Measurements from ENCODE around the gene DDX10. TPM values are rescaled to one million over a fixed set of nuclear protein-coding genes. Genes with fewer than 3 reads are reported as not detected.
"Not testable (repeated sequence)": the region's sequence is repeated elsewhere in the genome, so short reads cannot be mapped to it uniquely, and the experiment has no call there.

Gene DDX10
- total RNA-seq, 1 donor from 2014 or later, result 32.2 TPM

GRCh38 chr11:108647701-108648527 is 17.0 kb upstream of the DDX10 start:
- no peak overlapping the region for H3K9ac ChIP-seq (ENCODE audit: low read length)
- peaks cover 11% of the 10 kb centered on the region for H3K4me1 Mint-ChIP-seq (ENCODE audit: low read depth, unreplicated experiment)
- H3K27ac ChIP-seq (ENCODE audit: low read depth, low read length), result no peak overlapping the region
- no peaks in the 10 kb centered on the region for H3K27me3 Mint-ChIP-seq (ENCODE audit: low read depth, unreplicated experiment)
- H3K9me3 Mint-ChIP-seq (ENCODE audit: unreplicated experiment), result no peaks in the 10 kb centered on the region
- DNase-seq (ENCODE audit: low read depth) (peak; percentile 57), FAIRE-seq (peak; percentile 94)
- TF ChIP-seq EZH2 (IDR thresholded peaks at IDR 0.05; ENCODE audit: insufficient read depth, low read length), result no peak
- TF ChIP-seq CTCF (IDR thresholded peaks at IDR 0.05; ENCODE audit: insufficient read depth, low read depth, low read length), result peak; percentile 90
- H3K4me3 ChIP-seq (ENCODE audit: insufficient read depth, low read depth, low read length), result no peak overlapping the region
- no peak overlapping the region for H3K4me3 Mint-ChIP-seq (ENCODE audit: unreplicated experiment)
- H2AFZ ChIP-seq (ENCODE audit: low read depth, low read length), result peak overlapping the region; percentile 37
- H3K36me3 ChIP-seq (ENCODE audit: insufficient read depth, low read length), result no peaks in the 10 kb centered on the region
- no peak overlapping the region for H3K4me2 ChIP-seq (ENCODE audit: low read length)
- H3K27me3 ChIP-seq (ENCODE audit: insufficient read depth, low read length), result no peaks in the 10 kb centered on the region
- H3K36me3 Mint-ChIP-seq (ENCODE audit: low read depth, unreplicated experiment), result no peaks in the 10 kb centered on the region
- no peaks in the 10 kb centered on the region for H3K79me2 ChIP-seq (ENCODE audit: insufficient read depth, low read length)
- H3K27ac Mint-ChIP-seq (ENCODE audit: unreplicated experiment), result peak overlapping the region; percentile 6
- H4K20me1 ChIP-seq (ENCODE audit: insufficient read depth, low read length), result no peaks in the 10 kb centered on the region
- H3K9me3 ChIP-seq (ENCODE audit: insufficient read depth, low read depth, low read length), result no peaks in the 10 kb centered on the region
- H3K4me1 ChIP-seq (ENCODE audit: insufficient read depth, low read length), result no peaks in the 10 kb centered on the region

GRCh38 chr11:108648528-108648885 is 16.4 kb upstream of the DDX10 start:
- Mint-ChIP-seq H3K4me1 (ENCODE audit: low read depth, unreplicated experiment) (peaks cover 11% of the 10 kb centered on the region), H3K9me3 (ENCODE audit: unreplicated experiment) (no peaks in the 10 kb centered on the region), H3K36me3 (ENCODE audit: low read depth, unreplicated experiment) (no peaks in the 10 kb centered on the region), H3K27ac (ENCODE audit: unreplicated experiment) (peak overlapping the region; percentile 1), H3K27me3 (ENCODE audit: low read depth, unreplicated experiment) (no peaks in the 10 kb centered on the region), H3K4me3 (ENCODE audit: unreplicated experiment) (no peak overlapping the region)
- FAIRE-seq, result no peak
- Histone ChIP-seq H3K4me3 (ENCODE audit: insufficient read depth, low read depth, low read length) (no peak overlapping the region), H3K79me2 (ENCODE audit: insufficient read depth, low read length) (no peaks in the 10 kb centered on the region), H4K20me1 (ENCODE audit: insufficient read depth, low read length) (no peaks in the 10 kb centered on the region), H3K9ac (ENCODE audit: low read length) (peak overlapping the region; percentile 3), H2AFZ (ENCODE audit: low read depth, low read length) (peak overlapping the region; percentile 37), H3K27me3 (ENCODE audit: insufficient read depth, low read length) (no peaks in the 10 kb centered on the region), H3K4me2 (ENCODE audit: low read length) (no peak overlapping the region), H3K9me3 (ENCODE audit: insufficient read depth, low read depth, low read length) (no peaks in the 10 kb centered on the region), H3K4me1 (ENCODE audit: insufficient read depth, low read length) (no peaks in the 10 kb centered on the region), H3K36me3 (ENCODE audit: insufficient read depth, low read length) (no peaks in the 10 kb centered on the region), H3K27ac (ENCODE audit: low read depth, low read length) (no peak overlapping the region)
- no peak for DNase-seq (ENCODE audit: low read depth)
- TF ChIP-seq EZH2 (IDR thresholded peaks at IDR 0.05; ENCODE audit: insufficient read depth, low read length) (no peak), CTCF (IDR thresholded peaks at IDR 0.05; ENCODE audit: insufficient read depth, low read depth, low read length) (no peak)

GRCh38 chr11:108654100-108654499 is 10.8 kb upstream of the DDX10 start:
- not testable (repeated sequence) for H3K79me2 ChIP-seq (ENCODE audit: insufficient read depth, low read length); H3K27me3 Mint-ChIP-seq (ENCODE audit: low read depth, unreplicated experiment); H3K27ac ChIP-seq (ENCODE audit: low read depth, low read length); H3K27me3 ChIP-seq (ENCODE audit: insufficient read depth, low read length); H4K20me1 ChIP-seq (ENCODE audit: insufficient read depth, low read length); H3K36me3 ChIP-seq (ENCODE audit: insufficient read depth, low read length); H3K4me2 ChIP-seq (ENCODE audit: low read length); H3K4me3 Mint-ChIP-seq (ENCODE audit: unreplicated experiment); H3K9me3 Mint-ChIP-seq (ENCODE audit: unreplicated experiment); H3K4me1 Mint-ChIP-seq (ENCODE audit: low read depth, unreplicated experiment); H3K4me1 ChIP-seq (ENCODE audit: insufficient read depth, low read length); H2AFZ ChIP-seq (ENCODE audit: low read depth, low read length); H3K4me3 ChIP-seq (ENCODE audit: insufficient read depth, low read depth, low read length); FAIRE-seq; DNase-seq (ENCODE audit: low read depth); H3K36me3 Mint-ChIP-seq (ENCODE audit: low read depth, unreplicated experiment); H3K9ac ChIP-seq (ENCODE audit: low read length); H3K27ac Mint-ChIP-seq (ENCODE audit: unreplicated experiment); H3K9me3 ChIP-seq (ENCODE audit: insufficient read depth, low read depth, low read length)
